GM10266 (cell line): ENCODE data around the gene CLIP1.

ENCODE experiments used
- DNase-seq: peaks from one replicate; pipeline ENCODE4 v3.0.0; 2012; ENCODE audit errors: extremely low spot score
- TF ChIP-seq, protein P1 (sequence below): IDR thresholded peaks from 2 replicates; pipeline ENCODE4 v1.5.1; 2012; ENCODE audit warnings: mild to moderate bottlenecking, low read depth; ENCODE audit not compliant: control insufficient read depth, insufficient read depth; ENCODE audit errors: missing control alignments

CLIP1 gene

DNA sequence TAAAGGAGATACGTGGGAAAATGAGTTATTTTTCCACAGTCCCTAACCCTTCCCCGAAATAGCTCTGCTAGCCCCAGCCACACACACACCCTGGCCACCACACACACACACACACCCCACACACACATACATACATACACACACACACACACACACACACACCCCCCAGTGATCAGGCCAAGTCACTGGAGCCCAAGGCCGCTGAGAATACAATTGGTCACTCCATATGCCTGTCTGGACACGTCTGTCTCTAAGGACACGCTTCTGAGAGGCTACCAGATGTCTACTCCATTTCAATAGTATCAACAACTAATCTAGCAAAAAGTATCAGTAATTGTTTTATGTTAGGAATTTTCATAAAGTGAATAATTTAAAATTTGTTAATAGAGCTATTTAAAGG is 183.6 kb downstream of the CLIP1 start:
- TF ChIP-seq, protein P1, sequence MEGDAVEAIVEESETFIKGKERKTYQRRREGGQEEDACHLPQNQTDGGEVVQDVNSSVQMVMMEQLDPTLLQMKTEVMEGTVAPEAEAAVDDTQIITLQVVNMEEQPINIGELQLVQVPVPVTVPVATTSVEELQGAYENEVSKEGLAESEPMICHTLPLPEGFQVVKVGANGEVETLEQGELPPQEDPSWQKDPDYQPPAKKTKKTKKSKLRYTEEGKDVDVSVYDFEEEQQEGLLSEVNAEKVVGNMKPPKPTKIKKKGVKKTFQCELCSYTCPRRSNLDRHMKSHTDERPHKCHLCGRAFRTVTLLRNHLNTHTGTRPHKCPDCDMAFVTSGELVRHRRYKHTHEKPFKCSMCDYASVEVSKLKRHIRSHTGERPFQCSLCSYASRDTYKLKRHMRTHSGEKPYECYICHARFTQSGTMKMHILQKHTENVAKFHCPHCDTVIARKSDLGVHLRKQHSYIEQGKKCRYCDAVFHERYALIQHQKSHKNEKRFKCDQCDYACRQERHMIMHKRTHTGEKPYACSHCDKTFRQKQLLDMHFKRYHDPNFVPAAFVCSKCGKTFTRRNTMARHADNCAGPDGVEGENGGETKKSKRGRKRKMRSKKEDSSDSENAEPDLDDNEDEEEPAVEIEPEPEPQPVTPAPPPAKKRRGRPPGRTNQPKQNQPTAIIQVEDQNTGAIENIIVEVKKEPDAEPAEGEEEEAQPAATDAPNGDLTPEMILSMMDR, result no peak
- no peak for DNase-seq

DNA sequence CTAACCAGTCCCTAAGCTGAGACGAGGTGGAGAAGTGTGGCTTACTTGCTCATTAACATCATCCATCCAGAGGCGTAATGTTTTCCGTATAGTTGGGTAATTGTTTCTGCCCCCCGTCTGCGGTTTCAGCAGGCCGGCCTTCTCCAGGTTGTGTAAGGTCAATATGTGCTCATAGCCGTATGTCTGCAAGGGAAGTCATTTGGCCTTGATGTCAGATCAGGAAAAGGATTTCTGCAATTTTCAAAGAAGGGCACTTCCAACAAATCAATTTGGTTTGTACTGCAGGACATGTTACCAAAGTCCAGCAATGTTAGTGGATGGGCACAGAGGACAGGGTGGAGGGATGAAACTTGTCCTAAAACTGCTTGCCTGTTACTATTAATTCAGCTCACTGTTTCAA is 186.7 kb downstream of the CLIP1 start:
- DNase-seq, result no peak
- TF ChIP-seq, protein P1, result no peak

DNA sequence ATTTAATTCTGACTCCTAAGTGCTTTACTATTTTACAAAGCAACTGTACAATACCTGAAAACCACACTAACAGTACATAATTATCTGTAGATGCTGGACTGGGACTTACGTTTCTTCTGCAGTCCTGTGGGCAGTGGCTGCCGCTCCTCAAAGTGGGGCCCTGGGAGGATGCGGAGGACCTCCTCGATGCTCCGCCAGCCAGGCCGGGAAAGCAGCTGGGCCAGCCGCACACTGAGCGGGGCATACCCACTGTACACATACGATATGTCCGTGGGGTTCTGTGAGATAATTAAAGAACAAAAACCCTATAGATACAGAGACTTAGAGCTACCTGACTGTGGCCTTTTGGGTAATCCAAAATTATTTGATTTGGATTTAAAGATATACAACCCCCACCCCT is 189.8 kb downstream of the CLIP1 start:
- TF ChIP-seq, protein P1, result no peak

DNA sequence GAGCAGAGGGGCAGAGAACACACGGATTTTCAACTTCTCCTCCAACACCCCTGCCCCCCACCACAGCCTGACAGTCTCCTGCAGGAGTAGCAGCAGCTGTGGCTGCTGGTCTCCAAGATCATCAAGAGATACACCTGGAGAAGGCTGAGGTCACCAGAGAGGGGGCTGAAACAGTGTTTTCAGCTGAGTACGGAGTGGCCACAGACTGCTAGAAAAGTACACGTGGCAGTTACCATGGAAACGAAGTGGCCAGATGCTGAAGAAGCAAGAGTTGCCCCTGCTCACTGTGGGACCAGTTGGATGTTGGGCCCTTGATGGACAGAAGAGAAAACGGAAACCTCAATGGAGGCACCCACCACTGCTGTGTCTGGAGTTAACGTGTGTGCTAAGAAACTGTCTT is 191.7 kb downstream of the CLIP1 start:
- DNase-seq, result no peak
- TF ChIP-seq, protein P1, result no peak

More for the DNA sequence above, 189.8 kb downstream of the CLIP1 start:
- no peak for DNase-seq

DNA sequence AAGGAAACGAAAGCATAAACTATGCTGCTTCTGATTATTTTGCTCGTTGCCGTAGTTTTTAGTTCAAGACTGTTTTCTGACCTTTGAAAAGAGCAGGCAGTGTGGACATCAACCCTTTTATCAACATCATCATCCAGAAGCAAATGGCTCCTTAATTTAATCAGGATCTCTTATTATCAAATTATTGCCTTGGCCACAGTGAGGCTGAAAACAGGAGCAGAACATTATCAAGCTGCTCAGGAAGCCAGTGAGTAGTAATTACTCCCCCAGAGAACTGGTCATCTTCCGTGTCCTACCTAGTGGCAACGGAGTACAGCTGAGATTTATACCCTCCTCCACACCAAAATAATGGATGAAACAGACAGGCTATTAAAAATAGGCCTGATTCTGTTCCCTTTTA is 194.4 kb downstream of the CLIP1 start:
- no peak for DNase-seq
- TF ChIP-seq, protein P1, result no peak

DNA sequence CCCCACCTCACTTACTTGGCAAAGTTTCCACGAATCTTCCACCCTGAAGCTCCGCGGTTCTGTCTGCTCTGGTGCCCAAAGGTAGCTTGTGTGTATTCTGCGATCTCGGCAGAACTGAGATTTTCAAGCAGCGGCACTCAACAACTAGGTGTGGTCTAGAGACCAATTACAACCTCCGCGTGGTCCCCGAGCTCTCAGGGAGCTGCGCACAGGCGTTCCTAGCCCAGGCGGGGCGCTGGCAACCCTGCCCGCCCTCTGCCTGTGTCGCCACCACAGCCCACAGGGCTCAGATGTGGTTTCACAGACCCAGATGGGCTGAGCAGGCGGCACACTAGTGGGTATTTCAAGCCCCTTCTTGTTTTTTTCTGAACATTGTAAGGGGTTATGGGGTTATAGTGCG is 195.1 kb downstream of the CLIP1 start:
- TF ChIP-seq, protein P1, result no peak
- DNase-seq, result no peak

DNA sequence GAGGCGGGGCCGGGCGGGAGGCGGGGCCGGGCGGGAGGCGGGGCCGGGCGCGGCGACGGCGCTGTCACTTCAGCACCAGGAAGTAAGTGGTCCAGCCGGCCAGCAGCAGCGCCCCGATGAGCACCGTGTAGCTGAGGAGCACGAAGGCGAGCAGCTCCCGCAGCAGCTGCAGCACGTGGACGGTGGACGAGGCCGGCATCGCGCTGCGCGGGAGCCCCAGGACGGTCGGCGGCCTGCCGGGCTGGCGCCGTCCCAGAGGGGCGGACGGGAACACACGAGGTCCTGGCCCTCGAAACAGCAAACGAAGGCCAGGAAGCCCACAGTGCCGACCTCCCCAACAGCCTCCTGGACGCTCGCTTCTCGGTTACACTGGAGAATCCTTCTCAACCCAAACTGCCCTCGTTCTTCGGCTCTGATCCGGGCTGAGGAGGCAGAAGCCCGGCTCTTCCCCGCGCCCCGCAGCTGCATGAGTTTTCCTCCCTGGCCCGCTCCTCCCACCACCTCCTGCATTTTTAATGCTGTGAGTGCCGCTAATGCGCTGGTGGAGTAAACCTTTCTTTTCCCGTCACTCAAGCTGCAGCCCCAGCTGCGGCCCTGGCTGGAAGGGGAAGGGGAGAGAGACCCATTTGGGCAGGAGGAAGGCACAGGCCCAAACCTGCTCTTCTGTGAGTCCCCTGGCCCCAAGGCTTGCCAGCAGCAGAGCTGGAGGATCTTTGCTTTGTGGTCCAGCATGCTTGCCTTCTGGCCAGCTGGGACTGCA is 195.9 kb downstream of the CLIP1 start:
- TF ChIP-seq, protein P1, result peak; percentile 10
- no peak for DNase-seq
